NCI-H2107 treated with DMSO at 0.1 percent for 48 hours (cell line): ENCODE measurements around the gene SGPP1.
"Not testable (repeated sequence)": the region's sequence is repeated elsewhere in the genome, so short reads cannot be mapped to it uniquely, and the experiment has no call there.

Source experiments
- DNase-seq: peaks from one replicate; lab custom pipeline; 2025; ENCODE audit not compliant: unreplicated experiment; lab: John Stamatoyannopoulos, UW

SGPP1 gene

GRCh38 chr14:63641473-63642228 lies 86.2 kb downstream of the SGPP1 start, which contains the start of gene WDR89:
Gene WDR89 (minus strand): TSS chr14:63641871. CDS start chr14:63599942, 41,929 bp downstream.
- peak; percentile 100 for DNase-seq

- DNase-seq = no peak
These were observed 89.4 kb downstream of the SGPP1 start for GRCh38 chr14:63638493-63638892.

GRCh38 chr14:63636094-63636635 lies 91.7 kb downstream of the SGPP1 start:
- not testable (repeated sequence) for DNase-seq
